Esophagus squamous epithelium (tissue), 4 donors: ENCODE results near the gene DBNL.

Source experiments
- CTCF ChIP-seq, 6 experiments: fragments of 450-650 bp in 4 of 6; fragments of 200-600 bp in 2 of 6; sonication (generic) in 2 of 6; IDR thresholded peaks; one replicate each; pipeline ENCODE4 v1.5.1; 2016 to 2019; ENCODE audit warnings: antibody characterized with exemption in 6 of 6, mild to moderate bottlenecking in 4 of 6, moderate library complexity in 4 of 6
- POLR2A ChIP-seq, 4 donors: fragments of 450-650 bp; IDR thresholded peaks; one replicate each; pipeline ENCODE4 v1.6.1; 2017; ENCODE audit warnings: antibody characterized with exemption in 4 of 4, mild to moderate bottlenecking in 4 of 4, moderate library complexity in 3 of 4

GRCh38 chr7:44096326-44096881, 51.9 kb downstream of the DBNL start:
- TF ChIP-seq CTCF (IDR thresholded peaks at IDR 0.05) (no peak), POLR2A (IDR thresholded peaks at IDR 0.05) (no peak)
